Cardiac fibroblast (primary cell): ENCODE measurements around the gene GJB1.
"Not testable (repeated sequence)": the region's sequence is repeated elsewhere in the genome, so short reads cannot be mapped to it uniquely, and the experiment has no call there.

Experiments
- DNase-seq, 2 donors: peaks; one replicate each; pipeline versions ENCODE4 v3.0.0 to v3.0.0-alpha.2; 2010; ENCODE audit warnings: low read depth in 2 of 2
- H3K4me3 ChIP-seq, 2 donors: replicated peaks in 1 of 2; 1 replicate in 1 of 2; 2 replicates in 1 of 2; pipeline ENCODE4 v1.5.1; 2011; ENCODE audit warnings: low read depth in 2 of 2, low read length in 2 of 2, mild to moderate bottlenecking in 2 of 2, moderate library complexity in 1 of 2
- TF ChIP-seq, protein P1 (sequence below): IDR thresholded peaks from one replicate; pipeline ENCODE4 v1.5.1; 2011; ENCODE audit warnings: low read depth, mild to moderate bottlenecking, low read length, inconsistent platforms

Gene GJB1

DNA sequence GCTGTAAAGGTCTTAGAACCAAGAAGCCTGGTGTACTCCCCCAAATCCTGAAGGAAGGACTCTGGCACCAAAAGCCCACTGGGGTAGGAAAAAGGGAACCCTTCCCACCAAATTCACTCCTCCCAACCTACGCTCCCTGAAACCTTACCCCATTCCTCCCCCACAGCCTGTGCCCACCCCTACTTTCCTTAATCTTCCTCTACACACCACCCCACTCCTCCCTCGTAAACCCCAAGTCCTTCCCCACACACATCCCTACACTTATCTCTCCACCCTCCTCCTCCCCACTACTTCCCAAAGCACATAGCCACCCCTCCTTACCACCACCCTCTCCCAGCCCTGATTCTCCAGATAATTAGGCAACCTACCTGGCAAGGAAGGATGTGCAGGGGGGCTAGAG is 29.2 kb downstream of the GJB1 start:
- DNase-seq: no peak
- H3K4me3 ChIP-seq: no peak overlapping the region
- TF ChIP-seq, protein P1, sequence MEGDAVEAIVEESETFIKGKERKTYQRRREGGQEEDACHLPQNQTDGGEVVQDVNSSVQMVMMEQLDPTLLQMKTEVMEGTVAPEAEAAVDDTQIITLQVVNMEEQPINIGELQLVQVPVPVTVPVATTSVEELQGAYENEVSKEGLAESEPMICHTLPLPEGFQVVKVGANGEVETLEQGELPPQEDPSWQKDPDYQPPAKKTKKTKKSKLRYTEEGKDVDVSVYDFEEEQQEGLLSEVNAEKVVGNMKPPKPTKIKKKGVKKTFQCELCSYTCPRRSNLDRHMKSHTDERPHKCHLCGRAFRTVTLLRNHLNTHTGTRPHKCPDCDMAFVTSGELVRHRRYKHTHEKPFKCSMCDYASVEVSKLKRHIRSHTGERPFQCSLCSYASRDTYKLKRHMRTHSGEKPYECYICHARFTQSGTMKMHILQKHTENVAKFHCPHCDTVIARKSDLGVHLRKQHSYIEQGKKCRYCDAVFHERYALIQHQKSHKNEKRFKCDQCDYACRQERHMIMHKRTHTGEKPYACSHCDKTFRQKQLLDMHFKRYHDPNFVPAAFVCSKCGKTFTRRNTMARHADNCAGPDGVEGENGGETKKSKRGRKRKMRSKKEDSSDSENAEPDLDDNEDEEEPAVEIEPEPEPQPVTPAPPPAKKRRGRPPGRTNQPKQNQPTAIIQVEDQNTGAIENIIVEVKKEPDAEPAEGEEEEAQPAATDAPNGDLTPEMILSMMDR: no peak

DNA sequence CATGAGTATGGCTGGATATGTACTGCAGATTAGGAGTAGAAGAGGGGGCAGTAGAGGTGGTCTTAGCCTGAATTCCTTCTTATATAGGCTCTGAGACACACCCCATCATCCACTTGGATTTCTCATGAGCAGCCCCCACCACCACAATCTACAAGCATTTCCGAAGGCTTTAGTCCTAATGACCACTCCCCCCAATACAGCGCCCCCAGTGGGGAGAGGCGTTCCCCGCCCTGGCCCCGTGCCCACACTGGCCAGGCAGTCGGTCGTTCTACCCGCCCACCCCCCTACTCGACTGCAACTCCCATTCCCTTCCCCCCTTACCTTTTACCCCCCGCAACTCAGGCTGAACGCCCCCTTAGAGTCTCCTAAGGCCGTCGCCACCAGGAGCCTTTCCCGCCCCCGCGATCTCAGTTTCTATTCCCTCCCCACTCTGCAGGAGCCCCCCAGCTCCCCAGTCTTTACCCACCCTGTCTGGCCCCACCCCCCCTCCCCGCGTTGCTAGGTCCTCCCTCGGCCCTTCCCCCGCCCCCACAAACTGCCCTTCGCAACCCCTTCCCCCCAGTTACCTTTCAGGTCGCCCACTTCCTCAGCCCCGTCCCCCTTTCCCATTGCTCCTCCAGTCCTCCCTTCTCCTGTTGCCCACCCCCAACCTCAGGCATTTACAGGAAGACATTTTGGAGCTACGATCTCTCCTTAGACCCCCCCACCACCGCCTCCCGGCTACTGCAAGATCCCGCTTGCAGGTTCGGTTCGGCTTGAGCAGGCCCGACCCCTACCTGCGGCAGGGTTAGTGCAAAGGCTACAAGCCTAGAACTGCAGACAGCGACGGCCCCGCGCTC is 30.4 kb downstream of the GJB1 start:
- TF ChIP-seq, protein P1: peak; percentile 49
- peak; percentile 24 to 51 for DNase-seq
- peak overlapping the region; percentile 76 to 78 for H3K4me3 ChIP-seq

DNA sequence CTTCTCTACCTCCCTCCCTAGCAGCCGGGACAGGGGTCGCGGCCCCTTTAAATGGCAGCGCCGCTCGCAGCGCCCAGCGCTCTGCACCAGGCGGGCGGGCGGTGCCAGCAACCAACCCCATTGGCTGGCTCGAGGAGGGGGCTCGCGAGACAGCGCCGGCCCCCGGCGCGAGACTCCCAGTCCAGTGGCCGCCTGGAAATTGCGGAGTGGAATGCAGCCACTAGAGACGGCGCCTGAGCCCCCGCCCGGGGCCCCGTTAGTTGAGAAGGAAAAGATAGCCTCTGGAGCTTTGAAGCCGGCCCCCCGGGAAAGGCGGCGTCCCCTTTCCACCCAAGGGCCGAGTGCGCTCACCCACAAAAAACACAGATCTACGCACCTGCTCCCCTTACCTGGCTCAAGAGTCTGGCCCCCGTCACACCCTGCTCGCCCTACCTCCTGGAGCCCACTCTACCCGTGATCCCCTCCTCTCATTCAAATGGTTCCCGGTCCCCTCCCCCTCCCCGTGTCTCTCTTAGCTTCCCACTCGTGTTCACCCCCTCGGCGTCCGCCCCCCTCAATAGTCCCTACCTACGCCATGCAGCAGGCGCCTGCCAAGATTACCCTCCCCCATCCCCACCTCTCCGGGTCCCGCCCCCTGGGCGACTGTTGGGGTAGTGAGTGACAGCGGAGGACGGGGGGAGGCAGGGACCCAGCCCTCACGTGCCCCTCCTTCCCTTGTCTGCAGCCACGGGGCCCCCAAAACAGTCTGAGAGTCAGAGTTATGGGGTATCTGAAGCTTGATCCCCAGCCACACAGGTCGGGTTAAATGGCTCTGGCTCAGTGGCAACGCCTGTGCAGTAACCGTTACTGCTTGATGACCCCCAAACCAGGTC is 31.3 kb downstream of the GJB1 start, which contains the start of gene ZMYM3:
Gene ZMYM3 (minus strand): TSS at position 49 of the 872 bp plus-strand sequence. CDS start 885 bp downstream, outside the sequence.
- peak within 1 kb of the TSS; percentile 76 to 78 for H3K4me3 ChIP-seq
- DNase-seq: peak; percentile 82 to 88
- TF ChIP-seq, protein P1: no peak

DNA sequence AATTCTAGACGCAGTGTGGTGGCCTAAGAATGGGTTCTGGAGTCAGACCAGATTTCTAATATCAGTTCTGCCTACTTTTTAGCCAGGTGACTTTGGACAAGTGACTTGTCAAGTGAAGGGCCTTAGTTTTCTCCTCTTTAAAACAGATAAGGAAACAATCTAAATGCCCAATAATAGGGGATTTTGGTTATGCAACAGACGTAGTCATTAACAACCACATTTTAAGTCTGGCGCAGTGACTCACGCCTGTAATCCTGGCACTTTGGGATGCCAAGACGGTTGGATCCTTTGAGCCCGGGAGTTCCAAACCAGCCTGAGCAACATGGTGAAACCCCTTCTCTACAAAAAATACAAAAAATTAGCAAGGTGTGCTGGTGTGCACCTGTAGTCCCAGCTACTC is 33.0 kb downstream of the GJB1 start:
- TF ChIP-seq, protein P1: no peak
- peak; percentile 4 to 6 for DNase-seq
- H3K4me3 ChIP-seq: no peak overlapping the region

DNA sequence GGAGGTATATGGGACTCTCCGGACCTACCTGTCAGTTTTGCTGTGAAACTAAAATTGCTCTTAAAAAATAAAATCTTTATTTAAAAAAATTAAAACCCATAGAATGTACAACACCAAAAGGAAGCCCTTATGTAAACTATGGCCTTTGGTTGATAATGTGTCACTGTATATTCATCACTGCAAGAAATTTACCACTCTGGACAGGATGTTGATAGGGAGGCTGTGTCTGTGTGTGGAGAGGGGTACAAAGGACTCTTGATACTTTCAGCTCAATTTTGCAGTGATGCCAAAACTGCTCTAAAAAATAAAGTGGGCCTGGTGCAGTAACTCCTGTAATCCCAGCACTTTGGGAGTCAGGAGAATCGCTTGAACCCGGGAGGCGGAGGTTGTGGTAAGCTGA is 33.8 kb downstream of the GJB1 start:
- H3K4me3 ChIP-seq: no peak overlapping the region
- TF ChIP-seq, protein P1: no peak
- DNase-seq: no peak

DNA sequence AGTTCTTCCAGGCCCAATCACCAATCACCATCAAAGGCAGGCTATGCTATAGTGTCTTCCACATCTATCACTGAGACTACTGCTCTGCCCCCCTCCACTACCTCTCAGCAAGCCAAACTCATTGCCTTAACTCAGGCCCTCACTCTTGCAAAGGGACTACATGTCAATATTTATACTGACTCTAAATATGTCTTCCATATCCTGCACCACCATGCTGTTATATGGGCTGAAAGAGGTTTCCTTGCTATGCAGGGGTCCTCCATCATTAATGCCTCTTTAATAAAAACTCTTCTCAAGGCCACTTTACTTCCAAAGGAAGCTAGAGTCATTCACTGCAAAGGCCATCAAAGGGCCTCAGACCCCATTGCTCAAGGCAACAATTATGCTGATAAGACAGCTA is 45.6 kb downstream of the GJB1 start:
- not testable (repeated sequence) for H3K4me3 ChIP-seq, DNase-seq
